NCI-H2171 treated with DMSO at 0.1 percent for 48 hours (cell line): ENCODE data around the gene SLC32A1.

Source experiments
- DNase-seq: peaks from one replicate; lab custom pipeline; 2025; lab: John Stamatoyannopoulos, UW

Gene SLC32A1, protein sequence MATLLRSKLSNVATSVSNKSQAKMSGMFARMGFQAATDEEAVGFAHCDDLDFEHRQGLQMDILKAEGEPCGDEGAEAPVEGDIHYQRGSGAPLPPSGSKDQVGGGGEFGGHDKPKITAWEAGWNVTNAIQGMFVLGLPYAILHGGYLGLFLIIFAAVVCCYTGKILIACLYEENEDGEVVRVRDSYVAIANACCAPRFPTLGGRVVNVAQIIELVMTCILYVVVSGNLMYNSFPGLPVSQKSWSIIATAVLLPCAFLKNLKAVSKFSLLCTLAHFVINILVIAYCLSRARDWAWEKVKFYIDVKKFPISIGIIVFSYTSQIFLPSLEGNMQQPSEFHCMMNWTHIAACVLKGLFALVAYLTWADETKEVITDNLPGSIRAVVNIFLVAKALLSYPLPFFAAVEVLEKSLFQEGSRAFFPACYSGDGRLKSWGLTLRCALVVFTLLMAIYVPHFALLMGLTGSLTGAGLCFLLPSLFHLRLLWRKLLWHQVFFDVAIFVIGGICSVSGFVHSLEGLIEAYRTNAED

DNA sequence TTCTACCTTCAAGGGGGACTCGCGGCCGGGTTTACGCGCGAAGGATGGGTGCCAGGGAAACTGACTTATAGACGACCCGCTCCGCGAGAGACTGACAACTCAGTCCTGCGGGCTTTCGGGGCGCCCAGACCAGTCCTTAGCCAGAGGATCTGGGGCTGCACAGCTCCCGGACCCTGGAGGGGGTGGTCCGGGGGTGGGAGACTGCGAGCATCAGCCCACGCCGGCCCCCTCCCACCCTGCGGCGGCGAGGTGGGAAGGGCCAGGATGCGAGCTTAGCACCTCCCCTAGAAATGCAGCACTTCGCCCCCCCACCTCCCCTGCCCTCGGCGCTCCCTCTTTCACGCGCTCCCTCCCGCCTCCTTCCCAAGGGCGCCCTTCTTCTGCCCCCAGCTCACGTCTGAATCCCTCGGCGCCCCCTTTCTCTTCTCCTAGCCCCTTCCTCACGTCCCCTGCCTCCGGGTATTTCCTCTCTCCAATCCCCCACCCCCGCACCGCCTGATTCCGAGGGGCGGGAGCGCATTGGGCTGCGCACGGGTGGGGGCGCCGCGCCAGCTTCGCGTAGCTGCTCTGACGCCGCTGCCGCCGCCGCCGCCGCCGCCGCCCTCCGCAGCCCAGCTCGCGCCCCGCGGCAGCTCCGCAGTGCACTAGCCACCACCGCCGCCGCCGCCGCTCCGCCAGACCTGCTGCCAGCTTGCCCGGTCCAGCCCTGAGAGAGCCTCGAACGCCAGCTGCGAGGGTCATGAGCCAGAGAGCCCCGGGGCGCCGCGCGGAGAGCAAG is at the start of gene SLC32A1:
Gene SLC32A1, plus strand, starts transcription at position 639 of the 778 bp plus-strand sequence. CDS start 239 bp downstream, outside the sequence.
- peak; percentile 20 for DNase-seq

DNA sequence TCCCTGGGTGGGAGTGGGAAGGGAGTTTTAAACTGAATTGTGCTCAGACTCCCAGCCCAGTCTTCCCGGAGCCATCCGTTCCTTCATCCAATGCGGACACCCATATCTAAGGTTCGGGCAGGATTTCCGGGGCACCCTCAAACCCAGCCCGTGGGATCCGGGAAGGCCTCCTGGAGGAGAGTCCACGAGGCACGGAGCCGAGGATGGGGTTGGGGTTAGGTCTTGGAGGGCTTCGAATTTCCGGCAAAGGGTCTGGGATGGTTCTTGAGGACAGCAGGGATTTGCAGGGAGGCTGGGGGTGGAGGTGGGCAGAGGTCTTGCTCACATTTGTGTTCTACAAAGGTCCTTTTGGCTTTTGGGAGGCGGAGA is 49.5 kb upstream of the SLC32A1 start:
- DNase-seq = no peak

DNA sequence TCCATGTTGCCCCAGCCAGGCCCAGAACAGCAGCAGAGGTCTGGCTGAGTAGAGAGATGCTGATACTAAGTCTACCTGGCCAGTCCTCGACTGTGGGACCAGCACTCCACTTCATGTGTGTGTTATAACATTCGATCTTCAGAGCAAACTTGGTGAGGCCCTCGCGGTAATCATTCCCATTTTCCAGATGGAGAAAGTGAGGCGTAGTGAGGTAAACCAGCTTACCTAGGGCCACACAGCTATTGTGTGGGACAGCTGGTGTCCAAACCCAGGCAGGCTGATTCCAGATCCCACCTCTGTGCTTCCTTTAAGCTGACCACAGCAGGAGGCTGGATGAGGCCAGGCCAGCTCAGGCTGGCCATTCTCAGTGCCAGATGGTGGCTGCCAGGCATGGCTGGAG is 47.7 kb upstream of the SLC32A1 start:
- DNase-seq = no peak

DNA sequence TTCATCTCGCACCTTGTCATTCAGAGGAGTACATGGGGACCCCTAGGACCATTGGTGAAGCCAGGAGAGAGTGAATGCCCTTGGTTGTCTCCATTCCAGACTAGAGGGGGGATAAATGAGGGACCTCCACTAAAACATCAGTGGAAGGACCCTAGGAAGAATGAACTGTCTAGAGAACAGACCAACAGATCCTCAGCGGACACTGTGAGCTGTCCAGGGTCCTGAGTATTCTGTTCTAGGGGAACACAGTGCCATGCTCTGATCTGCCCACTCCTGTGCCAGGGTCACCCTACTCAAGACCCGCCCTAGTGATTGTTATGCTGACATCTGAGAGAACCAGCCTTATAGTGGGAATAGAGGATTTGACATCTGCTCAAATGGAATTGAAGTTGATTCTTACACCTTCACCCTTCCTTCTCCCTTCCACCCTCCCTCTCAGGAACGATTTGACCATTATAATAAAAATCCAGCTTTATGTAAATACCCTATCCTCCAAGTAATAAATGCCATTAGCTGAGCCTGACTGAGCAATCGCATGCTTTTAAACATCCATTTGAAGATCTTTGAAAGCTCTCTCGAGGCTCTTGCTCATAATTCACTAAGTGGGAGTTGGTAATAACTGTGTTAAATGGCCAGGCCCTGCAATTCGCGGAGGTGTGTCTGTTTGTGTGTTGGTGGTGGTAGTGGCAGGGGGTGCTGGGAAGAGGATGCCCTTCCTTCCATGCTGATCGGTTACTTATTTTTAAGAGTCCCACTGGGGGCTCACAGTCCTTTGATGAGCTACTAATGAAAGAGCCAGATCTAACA is 43.6 kb upstream of the SLC32A1 start:
- DNase-seq = no peak

DNA sequence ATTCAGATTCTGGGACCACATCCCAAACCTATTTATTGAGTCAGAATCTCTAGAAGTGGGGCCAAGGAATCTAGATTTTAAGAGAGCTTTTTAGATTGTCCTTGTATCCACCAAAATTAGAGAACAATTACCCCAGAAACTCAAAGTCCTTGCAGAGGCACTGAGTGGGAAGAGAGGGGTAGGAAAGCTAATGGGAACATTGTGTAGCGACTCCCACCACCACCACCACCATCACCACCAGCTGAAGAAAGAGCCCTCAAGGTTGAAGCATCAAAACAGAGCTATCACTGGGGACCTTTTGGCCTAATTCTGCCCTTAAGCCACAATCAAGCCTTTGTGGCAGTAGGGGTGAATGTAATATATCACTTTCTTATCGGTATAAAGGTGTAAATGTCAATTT is 39.0 kb upstream of the SLC32A1 start:
- DNase-seq = no peak

DNA sequence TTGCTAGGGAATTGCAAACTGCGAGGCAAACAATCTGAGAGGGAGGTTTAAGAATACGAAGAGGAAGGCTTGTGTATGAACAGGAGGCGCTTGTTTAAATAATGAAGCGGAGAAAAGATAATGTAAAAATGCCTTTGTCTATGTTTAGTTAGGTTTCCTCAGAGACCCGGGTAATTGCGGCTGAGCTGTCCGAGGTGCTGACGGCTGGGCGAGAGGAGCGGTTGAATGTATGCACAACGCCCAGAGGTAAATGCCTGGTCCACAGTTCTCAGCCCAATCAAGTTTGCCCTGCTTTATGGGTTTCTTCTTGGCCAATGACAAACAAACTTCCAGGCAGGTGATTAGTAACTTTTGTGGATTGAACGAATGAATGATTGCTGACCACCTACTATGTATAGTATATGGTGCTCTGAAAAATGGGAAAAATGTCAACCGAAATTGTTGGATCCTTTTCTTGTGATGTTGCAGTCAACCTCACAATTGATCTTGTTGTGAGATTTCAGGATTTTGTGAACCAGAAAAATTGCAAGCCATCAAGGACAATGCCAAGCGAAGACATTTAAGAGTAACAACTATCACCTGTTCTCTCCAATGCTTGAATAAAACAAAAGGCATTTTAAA is 38.3 kb upstream of the SLC32A1 start:
- no peak for DNase-seq

DNA sequence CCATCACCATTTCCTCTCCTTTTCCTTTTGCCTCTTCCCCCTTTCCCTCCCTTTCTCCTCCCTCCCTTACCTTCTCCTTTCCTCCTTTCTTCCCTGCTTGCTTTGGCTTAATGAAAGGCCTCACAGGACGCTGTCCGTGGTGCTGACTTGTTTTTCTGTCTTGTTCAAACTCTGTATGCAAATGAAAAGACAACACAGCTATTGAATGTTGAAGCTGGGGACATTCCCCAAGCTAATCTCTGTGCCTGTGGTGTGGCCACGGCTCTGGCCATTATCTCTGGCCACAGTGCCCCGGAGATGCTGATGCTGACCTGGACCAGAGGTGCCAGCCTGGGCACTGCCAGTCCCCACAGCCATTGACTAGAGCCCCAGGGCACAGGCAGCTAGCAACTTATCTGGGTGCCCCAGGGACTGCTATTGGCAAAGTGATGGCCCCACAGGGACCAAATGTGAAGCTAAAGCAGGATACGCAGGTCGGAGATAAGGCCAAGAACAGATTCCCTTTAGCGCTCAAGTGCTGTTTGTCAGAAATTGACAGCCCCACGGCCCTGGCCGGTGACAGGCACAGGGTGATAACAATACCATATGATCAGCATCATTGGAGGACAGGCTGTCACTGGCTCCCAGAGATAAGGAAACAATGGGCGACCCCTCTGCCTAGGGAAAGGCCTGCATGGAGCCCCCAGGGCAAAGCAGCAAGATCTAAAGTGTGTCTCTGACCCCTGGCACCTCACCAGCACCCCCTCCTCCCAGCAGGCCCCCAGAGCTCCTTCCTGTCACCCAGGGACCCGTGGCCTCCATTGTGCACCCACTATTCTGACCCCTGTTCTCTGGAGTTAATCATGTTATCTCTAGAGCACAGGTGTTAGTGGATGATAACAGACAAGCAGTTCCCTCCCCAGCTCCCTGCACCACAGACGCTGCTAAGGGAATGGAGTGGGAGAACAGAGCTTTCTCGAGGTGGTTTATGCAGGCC is 31.6 kb upstream of the SLC32A1 start:
- DNase-seq = no peak

DNA sequence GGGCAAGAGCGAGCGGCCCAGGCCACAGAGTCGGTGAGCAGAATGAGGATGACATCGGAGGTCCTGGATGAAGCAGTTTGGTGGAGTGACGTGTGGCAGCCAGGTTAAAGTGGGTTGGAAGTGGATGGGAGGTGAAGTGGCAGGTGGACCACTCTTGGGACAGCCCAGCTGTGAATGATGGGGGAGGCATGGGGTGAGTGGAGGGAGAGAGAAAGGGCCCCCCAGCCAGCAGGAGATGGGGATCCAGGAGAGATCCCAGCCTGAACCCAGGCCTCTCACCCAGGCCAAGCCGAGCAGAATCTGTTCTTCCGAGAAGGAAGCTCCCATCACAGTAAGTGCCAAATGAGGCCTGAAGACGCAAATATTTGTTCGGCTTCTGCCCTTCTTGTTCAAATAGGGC is 27.0 kb upstream of the SLC32A1 start:
- no peak for DNase-seq

DNA sequence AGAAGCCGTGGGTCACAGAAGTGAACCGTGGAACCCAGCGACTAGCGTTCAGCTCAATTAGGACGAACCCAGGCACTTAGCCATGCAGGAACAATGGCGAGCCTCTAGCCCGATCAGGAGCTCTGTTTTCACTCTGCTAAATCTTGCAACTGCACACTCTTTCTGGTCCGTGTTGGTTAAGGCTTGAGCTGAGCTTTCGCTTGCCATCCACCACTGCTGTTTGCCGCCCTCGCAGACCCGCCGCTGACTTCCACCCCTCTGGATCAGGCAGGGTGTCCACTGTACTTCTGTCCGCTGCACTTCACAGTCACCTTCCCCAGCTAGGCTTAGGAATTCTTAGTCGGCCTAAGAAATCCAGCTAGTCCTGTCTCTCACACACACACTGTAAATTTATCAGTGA is 25.7 kb upstream of the SLC32A1 start:
- no peak for DNase-seq

DNA sequence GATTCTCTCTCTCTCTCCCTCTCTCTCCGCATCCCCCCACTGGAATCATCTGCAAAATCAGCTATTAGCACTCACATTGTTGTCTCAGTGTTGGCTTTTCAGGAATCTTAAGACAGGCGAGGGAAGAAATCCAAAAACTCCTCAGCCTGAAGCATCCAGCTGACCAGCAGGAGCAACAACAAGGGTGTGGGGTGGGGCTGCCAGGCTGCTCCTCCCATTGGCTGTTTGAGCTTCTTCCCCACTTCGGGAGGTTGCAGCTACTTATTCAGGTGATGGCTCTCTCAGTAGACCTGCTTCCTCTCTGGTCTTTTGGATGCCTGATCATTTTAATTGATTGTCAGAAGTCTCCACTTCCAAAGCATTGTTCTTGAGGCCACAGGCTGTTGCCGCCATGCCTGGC is 24.1 kb upstream of the SLC32A1 start:
- DNase-seq = no peak

DNA sequence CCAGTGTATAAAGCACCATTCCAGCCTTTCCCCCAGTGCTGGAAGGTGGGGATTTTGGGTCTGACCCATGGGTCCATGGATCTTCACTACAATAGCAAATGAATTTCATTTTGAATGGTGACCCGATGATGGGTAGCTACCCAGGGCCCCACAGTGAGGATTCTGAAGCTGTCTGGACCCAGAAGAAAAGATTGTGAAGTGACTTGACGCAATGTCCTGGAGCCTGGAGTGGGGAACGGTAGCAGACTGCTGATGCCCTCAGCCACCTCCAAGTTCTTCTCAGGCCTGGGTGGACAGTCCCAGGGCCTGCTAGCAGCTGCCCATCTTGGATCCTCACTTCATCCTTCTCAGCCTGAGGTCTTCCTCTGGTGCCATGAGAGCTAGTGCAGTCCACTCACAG is 23.4 kb upstream of the SLC32A1 start:
- no peak for DNase-seq

DNA sequence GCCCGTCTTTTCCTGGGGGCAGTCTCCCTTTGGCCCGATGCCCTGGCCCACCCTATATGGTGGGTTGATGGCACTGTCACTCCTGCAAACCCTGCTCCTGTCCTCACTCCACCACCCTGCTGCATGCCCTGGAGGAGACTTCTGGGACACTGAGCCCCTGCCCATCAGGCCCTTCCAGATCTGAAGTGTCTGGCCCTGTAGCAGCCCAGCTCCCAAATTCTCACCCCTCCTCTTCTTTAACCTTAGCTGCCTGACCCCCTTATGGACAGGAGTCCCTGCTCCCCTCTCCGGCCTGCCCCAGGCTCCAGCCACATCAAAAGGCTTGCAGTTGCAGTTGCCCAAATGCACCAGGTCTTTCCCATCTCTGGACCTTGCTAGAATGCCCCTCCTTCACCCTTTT is 20.8 kb upstream of the SLC32A1 start:
- DNase-seq = no peak

DNA sequence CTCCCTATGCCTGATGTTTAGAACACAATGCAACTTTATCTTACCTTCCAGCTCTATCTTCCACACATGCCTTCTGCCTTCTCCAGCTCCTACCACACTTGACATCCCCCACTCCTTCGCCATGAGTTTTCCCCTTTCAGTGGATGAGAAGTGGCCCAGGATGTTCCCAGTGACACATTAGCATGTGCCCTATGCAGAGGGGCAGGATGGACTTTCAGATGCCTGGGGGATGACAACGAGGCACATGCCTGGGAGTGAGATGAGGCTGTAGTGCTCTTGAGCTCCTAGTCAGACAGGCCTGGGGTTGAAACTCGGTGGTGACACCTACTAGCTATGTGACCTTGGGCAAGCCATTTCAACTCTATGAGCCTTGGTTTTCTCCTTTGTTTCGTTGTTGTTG is 20.1 kb upstream of the SLC32A1 start:
- no peak for DNase-seq

DNA sequence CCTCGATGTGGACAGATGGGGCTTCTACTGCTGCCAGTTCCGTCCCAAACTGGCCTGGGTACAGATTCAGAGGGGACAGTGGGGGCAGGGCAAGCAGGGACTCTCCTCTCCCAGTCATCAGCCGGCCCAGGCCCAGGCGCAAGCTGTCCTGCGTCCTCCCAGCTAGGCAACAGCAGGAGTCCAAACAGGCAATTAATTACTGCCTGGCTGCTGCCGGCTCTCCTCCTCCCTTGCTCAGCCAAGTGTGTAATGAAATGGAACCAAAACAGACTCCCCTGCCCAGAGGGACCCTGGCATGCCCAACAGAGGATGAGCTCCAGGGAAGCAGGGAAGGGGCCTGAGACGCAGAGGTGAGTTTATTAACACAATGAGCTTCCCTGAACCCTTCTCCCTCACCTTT is 17.8 kb upstream of the SLC32A1 start:
- DNase-seq = peak; percentile 73

DNA sequence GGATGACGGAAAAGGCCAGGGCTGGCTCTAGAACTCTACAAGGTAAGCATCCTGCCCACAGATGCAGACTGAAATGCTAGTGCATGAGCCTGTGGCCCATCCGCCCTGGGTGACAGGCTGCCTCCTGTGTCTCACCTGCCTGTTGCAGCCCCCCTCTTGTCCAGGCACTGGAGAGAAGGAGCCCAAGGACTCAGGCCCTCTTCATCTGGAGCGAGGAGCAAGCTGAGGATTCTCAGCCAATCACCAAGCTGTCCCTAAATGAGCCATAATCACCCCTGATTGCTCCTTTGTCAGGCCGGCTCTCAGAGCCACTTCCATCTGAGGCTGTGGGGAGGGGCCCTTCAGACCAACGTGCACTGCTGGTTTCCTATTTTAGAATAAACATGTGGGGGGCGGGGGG is 10.0 kb upstream of the SLC32A1 start:
- no peak for DNase-seq

DNA sequence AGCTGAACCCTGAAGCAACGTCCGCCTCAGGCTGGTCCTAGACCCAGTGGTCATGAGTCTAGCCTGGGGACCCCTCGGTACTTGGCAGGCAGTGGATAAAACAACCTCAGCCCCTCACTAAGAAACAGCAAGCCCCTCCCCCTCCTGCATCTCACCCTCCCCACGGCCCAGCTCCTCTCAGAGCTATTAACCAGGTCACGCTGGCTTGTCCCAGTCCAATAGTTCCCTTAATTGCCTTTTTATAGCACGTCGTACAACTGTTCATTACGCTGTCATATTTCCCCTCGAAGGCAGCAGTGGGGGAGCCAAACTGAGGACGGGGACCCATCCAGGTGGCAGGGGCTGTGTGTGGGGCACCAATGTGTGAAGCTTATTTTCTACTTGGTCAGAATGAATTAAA is 8.6 kb upstream of the SLC32A1 start:
- DNase-seq = no peak

DNA sequence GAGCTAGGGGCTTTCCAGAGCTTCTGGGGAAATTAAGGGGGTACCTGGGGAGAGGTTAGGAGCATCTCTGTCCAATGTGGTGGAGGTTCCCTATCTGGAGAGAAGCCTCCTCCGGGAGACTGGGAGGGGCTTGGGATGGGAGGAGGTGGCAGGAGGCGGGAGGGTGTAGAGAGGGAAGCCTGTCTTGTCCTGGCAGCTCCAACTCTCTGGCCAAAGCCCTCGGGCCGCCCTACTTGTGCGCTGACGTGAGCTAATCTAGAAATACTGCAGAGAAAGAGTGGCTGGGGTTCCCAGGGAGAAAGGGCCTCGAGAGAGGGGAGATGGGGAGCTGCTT is 1.6 kb upstream of the SLC32A1 start:
- DNase-seq = no peak

DNA sequence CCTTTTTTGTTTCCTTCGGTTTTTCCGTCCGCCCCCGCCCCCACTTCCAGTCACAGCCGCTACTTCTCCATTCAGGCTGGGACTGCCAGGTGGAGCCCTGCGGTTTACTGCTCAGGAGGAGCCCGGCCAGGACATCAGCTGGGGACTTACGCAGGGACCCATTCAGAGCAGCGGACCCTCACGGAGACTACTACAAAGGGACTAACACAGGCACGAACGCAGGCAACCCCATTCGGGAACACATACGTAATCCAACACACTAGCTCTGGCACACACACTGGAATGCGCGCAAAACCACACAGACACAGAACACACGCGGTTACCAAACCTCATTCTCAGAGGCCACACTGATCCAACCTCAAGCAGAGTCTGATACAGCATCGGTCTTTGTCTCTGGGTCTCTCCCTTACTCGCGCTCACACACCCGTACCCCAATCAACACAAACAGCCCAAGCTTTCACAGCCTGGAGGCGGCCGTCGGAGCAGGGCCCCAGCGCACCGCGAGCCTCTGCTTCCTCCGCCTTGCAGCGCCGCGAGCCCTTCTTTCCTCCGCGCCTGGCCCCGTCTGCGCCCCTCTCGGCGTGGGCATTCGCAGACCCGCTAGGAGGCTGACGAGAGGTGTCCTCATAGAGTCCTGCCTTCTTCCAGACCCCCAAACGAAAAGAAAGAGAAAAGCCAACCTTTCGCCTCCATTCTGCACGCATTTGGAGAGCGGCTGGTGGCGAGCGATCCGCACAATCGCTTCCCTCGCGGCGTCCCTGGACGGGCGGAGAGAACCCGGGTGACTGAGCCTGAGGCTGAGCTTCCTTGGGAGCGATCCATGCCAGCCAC is 1.1 kb upstream of the SLC32A1 start:
- peak; percentile 14 for DNase-seq

DNA sequence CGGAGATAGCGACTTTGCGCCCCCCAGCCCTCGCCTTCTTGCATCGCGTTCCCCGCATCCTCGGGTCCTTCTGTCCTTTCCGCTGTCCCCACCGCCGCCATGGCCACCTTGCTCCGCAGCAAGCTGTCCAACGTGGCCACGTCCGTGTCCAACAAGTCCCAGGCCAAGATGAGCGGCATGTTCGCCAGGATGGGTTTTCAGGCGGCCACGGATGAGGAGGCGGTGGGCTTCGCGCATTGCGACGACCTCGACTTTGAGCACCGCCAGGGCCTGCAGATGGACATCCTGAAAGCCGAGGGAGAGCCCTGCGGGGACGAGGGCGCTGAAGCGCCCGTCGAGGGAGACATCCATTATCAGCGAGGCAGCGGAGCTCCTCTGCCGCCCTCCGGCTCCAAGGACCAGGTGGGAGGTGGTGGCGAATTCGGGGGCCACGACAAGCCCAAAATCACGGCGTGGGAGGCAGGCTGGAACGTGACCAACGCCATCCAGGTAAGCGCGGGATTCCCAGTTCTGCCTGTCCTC is 401 bp downstream of the SLC32A1 start:
- DNase-seq = no peak
